GM23338 (cell line): ENCODE measurements around the gene TENT4A. TPM values are rescaled to one million over a fixed set of nuclear protein-coding genes. Genes with fewer than 3 reads are reported as not detected.

Source experiments
- ATAC-seq: fragments of 200-7000 bp; cut with Tn5 transposase; 3 replicates; pipeline ENCODE4 v1.9.1; 2020
- DNase-seq: peaks from one replicate; pipeline ENCODE4 v3.0.0-alpha.2; 2015; ENCODE audit warnings: low spot score
- H2AFZ ChIP-seq: fragments of 200-600 bp; sonication (generic); 2 replicates; pipeline ENCODE4 v1.8.0; 2016; ENCODE audit warnings: antibody characterized with exemption, mild to moderate bottlenecking, moderate library complexity
- H3F3A ChIP-seq: fragments of 200-600 bp; sonication (generic); replicated peaks from 2 replicates; pipeline ENCODE4 v1.8.0; 2017; ENCODE audit warnings: antibody characterized with exemption, mixed run types, low read depth
- H3K27ac ChIP-seq: fragments of 200-600 bp; sonication (generic); 2 replicates; pipeline ENCODE4 v1.6.1; 2016; ENCODE audit warnings: low read depth
- H3K27me3 ChIP-seq: fragments of 200-600 bp; sonication (generic); 2 replicates; pipeline ENCODE4 v1.8.0; 2016; ENCODE audit warnings: mild to moderate bottlenecking, mixed run types, moderate library complexity; ENCODE audit not compliant: insufficient read depth
- H3K36me3 ChIP-seq: fragments of 200-600 bp; sonication (generic); 2 replicates; pipeline ENCODE4 v1.8.0; 2016; ENCODE audit warnings: mild to moderate bottlenecking; ENCODE audit not compliant: insufficient read depth
- H3K4me1 ChIP-seq: fragments of 200-600 bp; sonication (generic); 2 replicates; pipeline ENCODE4 v1.8.0; 2016; ENCODE audit warnings: mild to moderate bottlenecking, moderate library complexity; ENCODE audit not compliant: insufficient read depth
- H3K4me2 ChIP-seq: fragments of 200-600 bp; sonication (generic); 2 replicates; pipeline ENCODE4 v1.7.1; 2017; ENCODE audit warnings: mixed run types
- H3K4me3 ChIP-seq: fragments of 200-600 bp; sonication (generic); 2 replicates; pipeline ENCODE4 v1.6.1; 2016; ENCODE audit warnings: mixed run types
- H3K79me2 ChIP-seq: fragments of 200-600 bp; sonication (generic); replicated peaks from 2 replicates; pipeline ENCODE4 v1.8.0; 2017; ENCODE audit warnings: mild to moderate bottlenecking; ENCODE audit not compliant: insufficient read depth
- H3K9me2 ChIP-seq: fragments of 200-600 bp; sonication (generic); 2 replicates; pipeline ENCODE4 v1.8.0; 2017; ENCODE audit not compliant: insufficient read depth
- H4K20me1 ChIP-seq: fragments of 200-600 bp; sonication (generic); replicated peaks from 2 replicates; pipeline ENCODE4 v1.8.0; 2017; ENCODE audit warnings: mild to moderate bottlenecking; ENCODE audit not compliant: insufficient read depth
- H3K27ac Mint-ChIP-seq: 2 replicates; pipeline ENCODE4 v1.8.0; 2020; ENCODE audit warnings: inconsistent platforms, mild to moderate bottlenecking, moderate library complexity, mixed read lengths
- H3K27me3 Mint-ChIP-seq: 3 replicates; pipeline ENCODE4 v1.8.0; 2022; ENCODE audit warnings: low read depth, mild to moderate bottlenecking, moderate library complexity, mixed read lengths, inconsistent platforms; ENCODE audit not compliant: insufficient read depth, poor library complexity
- H3K36me3 Mint-ChIP-seq: 3 replicates; pipeline ENCODE4 v1.8.0; 2021; ENCODE audit warnings: low read depth, mild to moderate bottlenecking, inconsistent platforms, moderate library complexity, mixed read lengths
- H3K4me1 Mint-ChIP-seq: 3 replicates; pipeline ENCODE4 v1.8.0; 2020; ENCODE audit warnings: mild to moderate bottlenecking, inconsistent platforms, mixed read lengths
- H3K4me3 Mint-ChIP-seq: 3 replicates; pipeline ENCODE4 v1.8.0; 2021; ENCODE audit warnings: moderate library complexity, mild to moderate bottlenecking, inconsistent platforms, mixed read lengths
- H3K9me3 Mint-ChIP-seq: 3 replicates; pipeline ENCODE4 v1.8.0; 2020; ENCODE audit warnings: moderate library complexity, mild to moderate bottlenecking, inconsistent platforms, mixed read lengths
- CREB1 ChIP-seq: fragments of 250-450 bp; sonication (Bioruptor Pico); IDR thresholded peaks from 2 replicates; pipeline ENCODE4 v1.5.0; 2020; ENCODE audit warnings: low read depth, mild to moderate bottlenecking, moderate library complexity
- EZH2 ChIP-seq: fragments of 200-600 bp; sonication (generic); IDR thresholded peaks from one replicate; pipeline ENCODE4 v1.8.0; 2017; ENCODE audit warnings: antibody characterized with exemption, mild to moderate bottlenecking, low read depth; ENCODE audit not compliant: unreplicated experiment
- EZH2phosphoT487 ChIP-seq: fragments of 200-600 bp; sonication (generic); IDR thresholded peaks from one replicate; pipeline ENCODE4 v1.8.1; 2018; ENCODE audit warnings: antibody characterized with exemption; ENCODE audit not compliant: unreplicated experiment
- NANOG ChIP-seq: IDR thresholded peaks from 2 replicates; pipeline ENCODE4 v1.6.1; 2016; ENCODE audit warnings: antibody characterized with exemption, borderline replicate concordance
- STAT1 ChIP-seq: IDR thresholded peaks from one replicate; pipeline ENCODE4 v1.6.1; 2016; ENCODE audit warnings: antibody characterized with exemption; ENCODE audit not compliant: unreplicated experiment
- ZNF114 ChIP-seq: fragments of 250-450 bp; sonication (Bioruptor Pico); IDR thresholded peaks from 2 replicates; pipeline ENCODE4 v1.5.0; 2020; ENCODE audit warnings: mild to moderate bottlenecking, moderate library complexity
- ZNF331 ChIP-seq: fragments of 250-450 bp; sonication (Bioruptor Pico); IDR thresholded peaks from 2 replicates; pipeline ENCODE4 v1.5.0; 2020; ENCODE audit warnings: low read depth, mild to moderate bottlenecking, moderate library complexity
- polyA plus RNA-seq: library from polyadenylated mRNA; unstranded; fragments of >200 nt; fragmentation: Nextera tagmentation; extraction: Ambion mirVana; gene quantifications from 2 replicates; pipeline ENCODE4 v1.2.1, GENCODE V29; 2016
- total RNA-seq: library from RNA; depleted of rRNA; stranded (reverse); fragments of >200 nt; shearing (Covaris generic); gene quantifications from 2 replicates; pipeline ENCODE4 v1.2.3, GENCODE V29; 2014
- TF ChIP-seq, protein P1 (sequence below), 2 experiments: fragments of 200-600 bp in 1 of 2; sonication (generic) in 1 of 2; conservative IDR thresholded peaks; 2 replicates each; pipeline versions ENCODE4 v1.5.1 to v1.6.1; 2016 to 2017; ENCODE audit warnings: antibody characterized with exemption in 2 of 2, low read depth in 2 of 2, mild to moderate bottlenecking in 2 of 2, moderate library complexity in 1 of 2
- TF ChIP-seq, protein P2 (sequence below): IDR thresholded peaks from 2 replicates; pipeline ENCODE4 v1.6.1; 2016; ENCODE audit warnings: antibody characterized with exemption
- TF ChIP-seq, protein P3 (sequence below): fragments of 250-450 bp; sonication (Bioruptor Pico); IDR thresholded peaks from 2 replicates; pipeline ENCODE4 v1.5.0; 2020; ENCODE audit warnings: mild to moderate bottlenecking, moderate library complexity

Gene TENT4A
- total and polyA plus RNA-seq, 2 experiments from 2014 or later: 5.3 to 24.0 TPM

DNA sequence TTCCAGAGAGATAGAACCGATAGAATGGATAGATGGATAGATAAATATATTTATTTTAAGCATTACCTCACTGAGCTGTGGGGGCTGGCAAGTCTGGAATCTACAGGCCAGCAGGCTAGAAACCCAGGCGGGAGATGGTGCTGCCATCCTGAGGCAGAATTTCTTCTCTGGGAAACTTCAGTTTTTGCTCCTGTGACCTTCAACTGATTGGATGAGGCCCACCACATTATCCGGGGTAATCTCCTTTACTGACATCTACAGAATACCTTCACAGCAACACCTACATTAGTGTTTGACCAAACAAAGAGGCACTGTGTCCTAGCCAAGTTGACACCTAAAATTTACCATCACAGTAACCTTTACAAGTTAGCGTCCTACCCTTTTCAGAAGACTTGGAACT, 29.2 kb upstream of the TENT4A start:
- Mint-ChIP-seq H3K4me3 (no peak overlapping the region), H3K36me3 (no peaks in the 10 kb centered on the region; the same call in 2 of the 3 replicates), H3K27ac (no peak overlapping the region), H3K9me3 (no peaks in the 10 kb centered on the region), H3K27me3 (peaks cover 10% of the 10 kb centered on the region), H3K4me1 (peaks cover 6% of the 10 kb centered on the region)
- TF ChIP-seq STAT1: no peak
- TF ChIP-seq, protein P1, sequence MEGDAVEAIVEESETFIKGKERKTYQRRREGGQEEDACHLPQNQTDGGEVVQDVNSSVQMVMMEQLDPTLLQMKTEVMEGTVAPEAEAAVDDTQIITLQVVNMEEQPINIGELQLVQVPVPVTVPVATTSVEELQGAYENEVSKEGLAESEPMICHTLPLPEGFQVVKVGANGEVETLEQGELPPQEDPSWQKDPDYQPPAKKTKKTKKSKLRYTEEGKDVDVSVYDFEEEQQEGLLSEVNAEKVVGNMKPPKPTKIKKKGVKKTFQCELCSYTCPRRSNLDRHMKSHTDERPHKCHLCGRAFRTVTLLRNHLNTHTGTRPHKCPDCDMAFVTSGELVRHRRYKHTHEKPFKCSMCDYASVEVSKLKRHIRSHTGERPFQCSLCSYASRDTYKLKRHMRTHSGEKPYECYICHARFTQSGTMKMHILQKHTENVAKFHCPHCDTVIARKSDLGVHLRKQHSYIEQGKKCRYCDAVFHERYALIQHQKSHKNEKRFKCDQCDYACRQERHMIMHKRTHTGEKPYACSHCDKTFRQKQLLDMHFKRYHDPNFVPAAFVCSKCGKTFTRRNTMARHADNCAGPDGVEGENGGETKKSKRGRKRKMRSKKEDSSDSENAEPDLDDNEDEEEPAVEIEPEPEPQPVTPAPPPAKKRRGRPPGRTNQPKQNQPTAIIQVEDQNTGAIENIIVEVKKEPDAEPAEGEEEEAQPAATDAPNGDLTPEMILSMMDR (conservative IDR thresholded peaks at IDR 0.05; ENCODE audit: low read depth in 2 of 2): peak in 1 of 2 experiments; percentile 29; a peak in 2 of 4 replicates
- TF ChIP-seq ZNF331 (CRISPR knock-in tag): no peak
- no peaks in the 10 kb centered on the region for H3K4me1 ChIP-seq
- no peak for ATAC-seq
- H3K36me3 ChIP-seq: no peaks in the 10 kb centered on the region
- H3K27ac ChIP-seq: no peak overlapping the region
- peaks cover 9% of the 10 kb centered on the region; the same call in 1 of the 2 replicates for H3K27me3 ChIP-seq
- no peaks in the 10 kb centered on the region; the same call in none of the 2 replicates for H4K20me1 ChIP-seq
- no peaks in the 10 kb centered on the region for H3F3A ChIP-seq
- DNase-seq: no peak
- H3K79me2 ChIP-seq: no peaks in the 10 kb centered on the region
- H2AFZ ChIP-seq: no peak overlapping the region
- no peaks in the 10 kb centered on the region; the same call in 1 of the 2 replicates for H3K9me2 ChIP-seq
- H3K4me2 ChIP-seq: no peak overlapping the region
- no peak overlapping the region for H3K4me3 ChIP-seq

DNA sequence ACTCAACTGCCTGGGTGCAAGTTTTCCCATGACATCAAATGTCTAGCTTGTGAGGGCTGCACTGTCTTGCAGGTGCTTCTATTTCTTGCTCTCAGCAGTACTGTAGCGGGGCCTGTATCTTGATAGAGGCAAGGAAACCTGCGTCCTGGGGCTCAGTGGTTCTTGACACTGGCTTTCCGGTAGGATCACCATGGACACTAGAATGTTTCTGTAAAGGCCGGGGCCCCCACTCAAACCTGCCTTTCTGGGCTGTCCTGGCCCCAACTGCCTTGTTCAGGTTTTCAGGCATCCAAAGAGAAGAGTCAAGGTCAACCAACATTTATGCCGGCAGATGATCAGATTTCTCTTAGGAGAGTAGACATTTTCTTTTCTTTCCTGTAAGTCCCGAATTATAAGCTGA, 26.7 kb upstream of the TENT4A start:
- no peaks in the 10 kb centered on the region for H3K36me3 ChIP-seq
- no peaks in the 10 kb centered on the region for H3F3A ChIP-seq
- H2AFZ ChIP-seq: no peak overlapping the region
- no peak overlapping the region for H3K27ac ChIP-seq
- H3K4me3 ChIP-seq: no peak overlapping the region
- H3K4me2 ChIP-seq: no peak overlapping the region
- ATAC-seq (no peak), DNase-seq (no peak)
- H3K4me3 Mint-ChIP-seq: peak overlapping the region; percentile 48
- H3K27me3 ChIP-seq: peaks cover 9% of the 10 kb centered on the region; the same call in 1 of the 2 replicates
- no peak overlapping the region for H3K27ac Mint-ChIP-seq
- no peaks in the 10 kb centered on the region for H3K9me3 Mint-ChIP-seq
- peaks cover 10% of the 10 kb centered on the region for H3K27me3 Mint-ChIP-seq
- H3K79me2 ChIP-seq: no peaks in the 10 kb centered on the region
- no peaks in the 10 kb centered on the region for H3K9me2 ChIP-seq
- H3K4me1 Mint-ChIP-seq: peaks cover 6% of the 10 kb centered on the region
- no peaks in the 10 kb centered on the region; the same call in 2 of the 3 replicates for H3K36me3 Mint-ChIP-seq
- H4K20me1 ChIP-seq: no peaks in the 10 kb centered on the region; the same call in 1 of the 2 replicates
- H3K4me1 ChIP-seq: no peaks in the 10 kb centered on the region
- TF ChIP-seq ZNF114 (CRISPR knock-in tag) (no peak), CREB1 (CRISPR knock-in tag) (no peak), EZH2 (no peak), STAT1 (no peak), ZNF331 (CRISPR knock-in tag) (no peak), NANOG (no peak), EZH2phosphoT487 (no peak)
- TF ChIP-seq, protein P2, sequence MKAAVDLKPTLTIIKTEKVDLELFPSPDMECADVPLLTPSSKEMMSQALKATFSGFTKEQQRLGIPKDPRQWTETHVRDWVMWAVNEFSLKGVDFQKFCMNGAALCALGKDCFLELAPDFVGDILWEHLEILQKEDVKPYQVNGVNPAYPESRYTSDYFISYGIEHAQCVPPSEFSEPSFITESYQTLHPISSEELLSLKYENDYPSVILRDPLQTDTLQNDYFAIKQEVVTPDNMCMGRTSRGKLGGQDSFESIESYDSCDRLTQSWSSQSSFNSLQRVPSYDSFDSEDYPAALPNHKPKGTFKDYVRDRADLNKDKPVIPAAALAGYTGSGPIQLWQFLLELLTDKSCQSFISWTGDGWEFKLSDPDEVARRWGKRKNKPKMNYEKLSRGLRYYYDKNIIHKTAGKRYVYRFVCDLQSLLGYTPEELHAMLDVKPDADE: no peak
- TF ChIP-seq, protein P3, sequence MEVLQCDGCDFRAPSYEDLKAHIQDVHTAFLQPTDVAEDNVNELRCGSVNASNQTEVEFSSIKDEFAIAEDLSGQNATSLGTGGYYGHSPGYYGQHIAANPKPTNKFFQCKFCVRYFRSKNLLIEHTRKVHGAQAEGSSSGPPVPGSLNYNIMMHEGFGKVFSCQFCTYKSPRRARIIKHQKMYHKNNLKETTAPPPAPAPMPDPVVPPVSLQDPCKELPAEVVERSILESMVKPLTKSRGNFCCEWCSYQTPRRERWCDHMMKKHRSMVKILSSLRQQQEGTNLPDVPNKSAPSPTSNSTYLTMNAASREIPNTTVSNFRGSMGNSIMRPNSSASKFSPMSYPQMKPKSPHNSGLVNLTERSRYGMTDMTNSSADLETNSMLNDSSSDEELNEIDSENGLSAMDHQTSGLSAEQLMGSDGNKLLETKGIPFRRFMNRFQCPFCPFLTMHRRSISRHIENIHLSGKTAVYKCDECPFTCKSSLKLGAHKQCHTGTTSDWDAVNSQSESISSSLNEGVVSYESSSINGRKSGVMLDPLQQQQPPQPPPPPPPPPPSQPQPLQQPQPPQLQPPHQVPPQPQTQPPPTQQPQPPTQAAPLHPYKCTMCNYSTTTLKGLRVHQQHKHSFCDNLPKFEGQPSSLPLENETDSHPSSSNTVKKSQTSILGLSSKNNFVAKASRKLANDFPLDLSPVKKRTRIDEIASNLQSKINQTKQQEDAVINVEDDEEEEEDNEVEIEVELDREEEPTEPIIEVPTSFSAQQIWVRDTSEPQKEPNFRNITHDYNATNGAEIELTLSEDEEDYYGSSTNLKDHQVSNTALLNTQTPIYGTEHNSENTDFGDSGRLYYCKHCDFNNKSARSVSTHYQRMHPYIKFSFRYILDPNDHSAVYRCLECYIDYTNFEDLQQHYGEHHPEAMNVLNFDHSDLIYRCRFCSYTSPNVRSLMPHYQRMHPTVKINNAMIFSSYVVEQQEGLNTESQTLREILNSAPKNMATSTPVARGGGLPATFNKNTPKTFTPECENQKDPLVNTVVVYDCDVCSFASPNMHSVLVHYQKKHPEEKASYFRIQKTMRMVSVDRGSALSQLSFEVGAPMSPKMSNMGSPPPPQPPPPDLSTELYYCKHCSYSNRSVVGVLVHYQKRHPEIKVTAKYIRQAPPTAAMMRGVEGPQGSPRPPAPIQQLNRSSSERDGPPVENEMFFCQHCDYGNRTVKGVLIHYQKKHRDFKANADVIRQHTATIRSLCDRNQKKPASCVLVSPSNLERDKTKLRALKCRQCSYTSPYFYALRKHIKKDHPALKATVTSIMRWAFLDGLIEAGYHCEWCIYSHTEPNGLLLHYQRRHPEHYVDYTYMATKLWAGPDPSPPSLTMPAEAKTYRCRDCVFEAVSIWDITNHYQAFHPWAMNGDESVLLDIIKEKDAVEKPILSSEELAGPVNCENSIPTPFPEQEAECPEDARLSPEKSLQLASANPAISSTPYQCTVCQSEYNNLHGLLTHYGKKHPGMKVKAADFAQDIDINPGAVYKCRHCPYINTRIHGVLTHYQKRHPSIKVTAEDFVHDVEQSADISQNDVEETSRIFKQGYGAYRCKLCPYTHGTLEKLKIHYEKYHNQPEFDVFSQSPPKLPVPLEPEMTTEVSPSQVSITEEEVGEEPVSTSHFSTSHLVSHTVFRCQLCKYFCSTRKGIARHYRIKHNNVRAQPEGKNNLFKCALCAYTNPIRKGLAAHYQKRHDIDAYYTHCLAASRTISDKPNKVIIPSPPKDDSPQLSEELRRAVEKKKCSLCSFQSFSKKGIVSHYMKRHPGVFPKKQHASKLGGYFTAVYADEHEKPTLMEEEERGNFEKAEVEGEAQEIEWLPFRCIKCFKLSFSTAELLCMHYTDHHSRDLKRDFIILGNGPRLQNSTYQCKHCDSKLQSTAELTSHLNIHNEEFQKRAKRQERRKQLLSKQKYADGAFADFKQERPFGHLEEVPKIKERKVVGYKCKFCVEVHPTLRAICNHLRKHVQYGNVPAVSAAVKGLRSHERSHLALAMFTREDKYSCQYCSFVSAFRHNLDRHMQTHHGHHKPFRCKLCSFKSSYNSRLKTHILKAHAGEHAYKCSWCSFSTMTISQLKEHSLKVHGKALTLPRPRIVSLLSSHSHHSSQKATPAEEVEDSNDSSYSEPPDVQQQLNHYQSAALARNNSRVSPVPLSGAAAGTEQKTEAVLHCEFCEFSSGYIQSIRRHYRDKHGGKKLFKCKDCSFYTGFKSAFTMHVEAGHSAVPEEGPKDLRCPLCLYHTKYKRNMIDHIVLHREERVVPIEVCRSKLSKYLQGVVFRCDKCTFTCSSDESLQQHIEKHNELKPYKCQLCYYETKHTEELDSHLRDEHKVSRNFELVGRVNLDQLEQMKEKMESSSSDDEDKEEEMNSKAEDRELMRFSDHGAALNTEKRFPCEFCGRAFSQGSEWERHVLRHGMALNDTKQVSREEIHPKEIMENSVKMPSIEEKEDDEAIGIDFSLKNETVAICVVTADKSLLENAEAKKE (CRISPR knock-in tag): no peak
